ENCODE data around the gene MAP3K12. TPM values are rescaled to one million over a fixed set of nuclear protein-coding genes. Genes with fewer than 3 reads are reported as not detected.

MAP3K12 gene
- total RNA-seq, 1 experiment from 2014 or later: 4.6 TPM

GRCh38 chr12:53479331-53479730 is 19.9 kb downstream of the MAP3K12 start:
- Mint-ChIP-seq H3K9me3 (ENCODE audit: low read depth, unreplicated experiment) (no peaks in the 10 kb centered on the region), H3K36me3 (ENCODE audit: insufficient read depth, unreplicated experiment) (peaks cover 66% of the 10 kb centered on the region), H3K27me3 (ENCODE audit: unreplicated experiment) (no peaks in the 10 kb centered on the region), H3K4me3 (ENCODE audit: low read depth, unreplicated experiment) (no peak overlapping the region), H3K27ac (ENCODE audit: unreplicated experiment) (no peak overlapping the region), H3K4me1 (ENCODE audit: low read depth, unreplicated experiment) (no peaks in the 10 kb centered on the region)
- no peak for DNase-seq
- intact Hi-C loops (cut with micrococcal nuclease; ENCODE audit: unreplicated experiment): no loop called here
- CTCF ChIA-PET: no interaction called here
- no TSS peak for BruUV-seq (replicated peaks)
- no peak for TF ChIP-seq CTCF (IDR thresholded peaks at IDR 0.05; ENCODE audit: unreplicated experiment)

- intact Hi-C loops (cut with micrococcal nuclease; ENCODE audit: unreplicated experiment): no loop called here
- no peaks in the 10 kb centered on the region for H3K4me1 Mint-ChIP-seq (ENCODE audit: low read depth, unreplicated experiment)
- BruUV-seq (replicated peaks): no TSS peak
- H3K27me3 Mint-ChIP-seq (ENCODE audit: unreplicated experiment): no peaks in the 10 kb centered on the region
- H3K9me3 Mint-ChIP-seq (ENCODE audit: low read depth, unreplicated experiment): no peaks in the 10 kb centered on the region
- H3K36me3 Mint-ChIP-seq (ENCODE audit: insufficient read depth, unreplicated experiment): peaks cover 66% of the 10 kb centered on the region
- no peak for DNase-seq
- H3K27ac Mint-ChIP-seq (ENCODE audit: unreplicated experiment): no peak overlapping the region
- no peak for TF ChIP-seq CTCF (IDR thresholded peaks at IDR 0.05; ENCODE audit: unreplicated experiment)
- CTCF ChIA-PET: no interaction called here
- H3K4me3 Mint-ChIP-seq (ENCODE audit: low read depth, unreplicated experiment): no peak overlapping the region
These were observed 20.4 kb downstream of the MAP3K12 start for GRCh38 chr12:53478865-53479264.

GRCh38 chr12:53476769-53477209 is 22.5 kb downstream of the MAP3K12 start:
- no peaks in the 10 kb centered on the region for H3K27me3 Mint-ChIP-seq (ENCODE audit: unreplicated experiment)
- CTCF ChIA-PET: interaction anchor here (0.6 to 1.2 kb wide), 3 partner anchors 15 to 156 kb away, joined by 3 to 5 read pairs (median 3); no protein-coding TSS in a partner anchor
- H3K36me3 Mint-ChIP-seq (ENCODE audit: insufficient read depth, unreplicated experiment): peaks cover 72% of the 10 kb centered on the region
- intact Hi-C loops (cut with micrococcal nuclease; ENCODE audit: unreplicated experiment): no loop called here
- H3K4me1 Mint-ChIP-seq (ENCODE audit: low read depth, unreplicated experiment): no peaks in the 10 kb centered on the region
- no TSS peak for BruUV-seq (replicated peaks)
- H3K9me3 Mint-ChIP-seq (ENCODE audit: low read depth, unreplicated experiment): no peaks in the 10 kb centered on the region
- H3K4me3 Mint-ChIP-seq (ENCODE audit: low read depth, unreplicated experiment): no peak overlapping the region
- DNase-seq: no peak
- H3K27ac Mint-ChIP-seq (ENCODE audit: unreplicated experiment): no peak overlapping the region
- TF ChIP-seq CTCF (IDR thresholded peaks at IDR 0.05; ENCODE audit: unreplicated experiment): no peak

GRCh38 chr12:53474819-53475218 is 24.4 kb downstream of the MAP3K12 start:
- no peak overlapping the region for H3K27ac Mint-ChIP-seq (ENCODE audit: unreplicated experiment)
- no peak for TF ChIP-seq CTCF (IDR thresholded peaks at IDR 0.05; ENCODE audit: unreplicated experiment)
- BruUV-seq (replicated peaks): no TSS peak
- no peaks in the 10 kb centered on the region for H3K9me3 Mint-ChIP-seq (ENCODE audit: low read depth, unreplicated experiment)
- CTCF ChIA-PET: no interaction called here
- intact Hi-C loops (cut with micrococcal nuclease; ENCODE audit: unreplicated experiment): no loop called here
- no peak for DNase-seq
- H3K27me3 Mint-ChIP-seq (ENCODE audit: unreplicated experiment): no peaks in the 10 kb centered on the region
- H3K36me3 Mint-ChIP-seq (ENCODE audit: insufficient read depth, unreplicated experiment): peaks cover 85% of the 10 kb centered on the region
- H3K4me3 Mint-ChIP-seq (ENCODE audit: low read depth, unreplicated experiment): no peak overlapping the region
- H3K4me1 Mint-ChIP-seq (ENCODE audit: low read depth, unreplicated experiment): no peaks in the 10 kb centered on the region

Measured in Calu3 (cell line).